HG03521 (cell line): Measurements from ENCODE around the gene PRTG.
"Not testable (repeated sequence)": the region's sequence is repeated elsewhere in the genome, so short reads cannot be mapped to it uniquely, and the experiment has no call there.

Experiments
- ATAC-seq: cut with Tn5 transposase; IDR thresholded peaks from one replicate; pipeline ENCODE4 v1.9.1; 2021; ENCODE audit warnings: mild to moderate bottlenecking, moderate library complexity; ENCODE audit not compliant: unreplicated experiment

The PRTG gene

DNA sequence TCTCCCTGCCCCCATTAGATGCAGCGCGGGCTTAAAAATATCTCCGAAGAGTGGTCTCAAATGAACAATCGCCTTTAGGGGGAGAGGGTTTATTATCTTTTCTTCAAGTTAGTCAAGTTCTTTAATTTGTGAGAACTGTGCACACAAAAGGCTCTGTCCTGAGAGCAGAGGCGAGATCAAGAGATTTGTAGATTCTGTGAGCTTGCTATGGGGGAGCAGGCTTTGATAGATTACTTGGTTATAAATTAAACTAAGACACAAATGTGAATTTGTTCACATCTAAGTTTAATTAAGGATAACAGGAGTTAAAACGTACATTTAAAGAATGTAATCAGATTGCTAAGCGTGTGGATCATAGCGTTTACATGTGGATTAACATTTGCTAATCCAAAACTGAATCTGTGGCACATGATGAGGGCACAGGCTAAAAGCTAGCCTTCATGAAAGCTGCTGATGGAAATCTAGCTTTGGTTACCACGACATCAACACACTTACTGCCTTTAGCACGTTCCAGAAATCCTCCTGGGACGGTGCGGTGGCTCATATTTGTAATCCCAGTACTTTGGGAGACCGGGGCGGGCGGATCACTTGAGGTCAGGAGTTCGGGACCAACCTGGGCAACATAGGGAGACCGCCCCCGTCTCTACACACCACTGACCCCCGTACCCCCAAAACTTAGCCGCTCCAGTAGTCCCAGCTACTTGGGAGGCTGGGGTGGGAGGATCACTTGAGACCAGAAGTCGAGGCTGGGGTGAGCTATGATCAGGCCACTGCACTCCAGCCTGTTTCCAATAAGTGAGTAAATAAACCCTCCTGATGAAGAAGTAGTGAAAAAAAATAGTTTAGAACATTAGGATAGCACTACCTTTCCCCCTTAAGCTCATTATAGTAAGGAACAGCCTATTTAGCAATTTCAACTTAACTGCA, 1.0 kb upstream of the PRTG start:
- no peak for ATAC-seq

GRCh38 chr15:55742498-55742926, 440 bp downstream of the PRTG start:
- ATAC-seq, result no peak

GRCh38 chr15:55741833-55742497, 987 bp downstream of the PRTG start:
- ATAC-seq, result no peak

GRCh38 chr15:55740981-55741832, 1.7 kb downstream of the PRTG start:
- ATAC-seq, result no peak

DNA sequence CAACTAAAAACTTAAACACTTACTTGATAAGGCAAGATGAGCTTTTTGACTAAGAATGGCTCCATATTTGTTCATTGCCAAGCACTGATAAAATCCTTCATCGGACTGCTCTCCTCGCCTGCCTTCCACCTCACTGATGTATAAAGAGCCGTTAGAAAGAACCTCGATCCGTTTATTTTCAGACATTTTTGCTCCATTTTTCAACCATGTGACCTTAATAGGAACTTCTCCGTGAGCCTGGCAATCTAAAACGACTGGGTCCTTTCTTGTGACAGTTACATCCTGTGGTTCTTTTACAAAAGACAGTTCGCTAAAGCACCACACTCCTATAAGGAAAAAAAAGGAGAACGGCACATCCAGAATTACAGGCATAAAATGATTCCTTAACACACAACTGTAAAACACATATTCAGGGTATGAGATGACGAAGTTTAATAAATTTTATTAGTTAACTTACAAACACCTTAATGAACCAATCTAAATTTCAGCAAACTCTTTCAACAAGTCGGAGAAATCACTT, 2.5 kb downstream of the PRTG start:
- ATAC-seq, result no peak

DNA sequence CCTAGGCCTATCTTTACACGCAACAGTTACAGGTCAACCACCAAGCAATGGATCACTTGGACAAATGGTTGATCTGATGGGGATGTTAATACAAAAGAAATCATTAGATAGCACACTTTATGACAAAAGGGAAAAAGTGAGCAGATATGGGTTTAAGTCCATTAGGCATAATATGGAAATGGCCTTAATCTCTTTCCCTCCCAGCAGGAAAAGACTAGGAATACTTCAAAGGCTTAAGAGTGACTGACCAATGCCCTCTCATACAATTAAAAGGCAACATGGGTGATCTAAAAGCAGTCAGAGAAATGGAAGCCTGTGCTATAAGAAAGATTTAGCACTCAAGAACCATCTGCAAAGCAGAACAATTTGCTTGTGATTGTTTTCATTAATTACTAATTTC, 3.3 kb downstream of the PRTG start:
- no peak for ATAC-seq

- no peak for ATAC-seq
Observed at GRCh38 chr15:55738715-55739114, 4.2 kb downstream of the PRTG start.

DNA sequence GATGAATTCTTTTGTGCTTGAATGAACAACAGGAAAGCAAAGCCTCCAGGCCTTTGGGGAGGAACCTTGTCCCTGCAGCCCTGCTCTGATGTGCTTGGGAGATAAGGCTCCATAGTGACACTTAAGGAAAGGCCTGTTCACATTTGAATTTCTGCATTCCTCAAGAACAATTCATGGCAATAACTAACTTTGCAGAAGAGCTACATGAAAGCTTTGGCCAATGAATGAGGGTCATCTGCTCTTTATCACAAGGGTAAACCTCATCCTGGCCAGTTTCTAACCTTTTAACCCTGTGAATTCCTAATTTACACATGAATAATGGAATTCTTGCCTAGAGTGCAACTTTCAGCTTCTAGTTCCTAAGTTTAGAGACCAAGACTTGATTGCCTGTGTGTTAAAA, 5.6 kb downstream of the PRTG start:
- no peak for ATAC-seq

GRCh38 chr15:55736756-55737155, 6.2 kb downstream of the PRTG start:
- no peak for ATAC-seq

GRCh38 chr15:55734641-55735040, 8.3 kb downstream of the PRTG start:
- ATAC-seq, result no peak

- not testable (repeated sequence) for ATAC-seq
Observed at GRCh38 chr15:55733461-55733860, 9.5 kb downstream of the PRTG start.

- ATAC-seq, result no peak
Observed at GRCh38 chr15:55721554-55722185, 21.3 kb downstream of the PRTG start.

- no peak for ATAC-seq
Observed at GRCh38 chr15:55715355-55716076, 27.4 kb downstream of the PRTG start.

DNA sequence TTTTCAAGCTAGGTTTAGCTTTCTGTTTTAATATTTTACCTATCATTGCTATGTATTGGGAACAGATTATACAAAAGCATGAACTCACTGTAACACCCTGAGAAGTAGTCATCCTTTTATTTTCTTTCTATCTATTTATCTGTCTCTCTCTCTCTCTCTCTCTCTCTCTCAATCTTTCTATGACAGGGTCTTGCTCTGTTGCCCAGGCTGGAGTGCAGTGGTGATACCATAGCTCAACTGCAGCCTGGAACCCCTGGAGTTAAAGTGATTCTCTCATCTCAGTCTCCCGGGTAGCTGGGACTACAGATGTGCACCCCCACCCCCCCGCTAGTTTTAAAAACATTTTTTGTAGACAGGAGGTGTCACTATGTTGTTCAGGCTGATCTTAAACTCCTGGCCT, 28.9 kb downstream of the PRTG start:
- no peak for ATAC-seq

DNA sequence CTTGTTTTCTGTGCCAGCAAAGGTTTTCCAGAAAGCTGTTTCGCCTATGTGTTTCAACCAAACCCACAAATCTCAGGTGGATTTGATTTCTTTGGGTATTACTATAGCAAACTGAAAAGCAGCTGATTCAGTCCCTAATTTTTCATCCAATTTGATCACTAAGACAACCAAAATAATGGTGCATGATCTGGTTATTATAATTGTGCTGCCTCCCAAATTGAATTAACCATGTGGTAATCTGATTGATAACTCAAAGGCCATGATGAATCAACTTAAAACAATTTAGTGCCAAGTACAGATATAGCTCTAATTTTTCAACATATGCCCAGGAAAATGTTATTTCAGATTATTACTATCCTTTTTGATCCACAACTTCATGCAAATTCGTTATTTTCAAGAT, 30.6 kb downstream of the PRTG start:
- ATAC-seq, result no peak

- no peak for ATAC-seq
Observed at GRCh38 chr15:55710286-55710685, 32.7 kb downstream of the PRTG start.

DNA sequence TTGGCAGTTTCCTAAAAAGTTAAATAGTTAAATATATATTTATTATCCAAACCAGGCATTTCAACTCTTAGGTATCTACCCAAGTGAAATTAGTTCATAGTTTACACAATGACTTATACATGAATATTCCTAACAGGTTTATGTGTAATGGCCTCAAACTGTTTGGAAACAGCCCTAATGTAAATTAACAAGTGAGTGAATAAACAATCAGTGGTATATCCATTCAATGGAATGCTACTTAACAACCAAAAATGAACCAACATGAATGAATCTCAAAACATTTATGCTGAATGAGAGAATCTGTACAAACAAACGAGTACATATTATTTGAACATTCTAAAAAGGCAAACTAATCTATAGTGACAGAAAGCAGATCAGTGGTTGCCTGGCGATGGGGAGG, 33.5 kb downstream of the PRTG start:
- no peak for ATAC-seq

DNA sequence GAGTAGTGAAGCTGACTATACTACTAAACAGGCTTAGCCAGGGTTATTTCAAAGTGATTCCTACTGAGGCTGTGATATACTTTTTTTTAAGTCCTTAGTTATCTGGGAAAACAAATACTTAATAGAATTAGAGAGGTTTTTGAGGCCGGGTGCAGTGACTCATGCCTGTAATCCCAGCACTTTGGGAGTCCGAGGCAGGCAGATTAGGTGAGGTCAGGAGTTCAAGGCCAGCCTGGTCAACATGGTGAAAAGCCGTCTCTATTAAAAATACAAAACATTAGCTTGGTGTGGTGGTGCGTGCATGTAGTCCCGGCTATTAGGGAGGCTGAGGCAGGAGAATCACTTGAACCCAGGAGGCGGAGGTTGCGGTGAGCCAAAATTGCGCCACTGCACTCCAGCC, 34.2 kb downstream of the PRTG start:
- ATAC-seq, result no peak

DNA sequence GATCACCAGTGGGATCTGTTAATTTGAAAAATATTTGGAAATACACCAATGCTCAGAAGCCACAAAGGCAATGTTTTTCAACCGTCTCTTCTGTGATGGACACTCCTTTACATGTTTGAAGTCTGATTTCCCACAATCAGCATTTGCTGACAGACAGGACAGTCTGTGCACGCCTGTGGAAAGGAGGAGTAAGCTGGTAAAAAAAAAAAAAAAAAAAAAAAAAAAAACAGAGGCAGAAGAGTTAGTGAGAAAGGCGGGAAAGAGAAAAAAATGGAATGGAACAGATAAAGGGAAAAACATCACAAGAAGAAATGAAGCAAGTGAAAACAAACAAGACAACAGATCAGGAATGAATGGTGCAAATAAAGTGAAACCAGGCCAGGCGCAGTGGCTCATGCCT, 35.0 kb downstream of the PRTG start:
- no peak for ATAC-seq

GRCh38 chr15:55707518-55707917, 35.4 kb downstream of the PRTG start:
- ATAC-seq, result no peak
